ENCODE results near the gene STARD7.
"Not testable (repeated sequence)": the region's sequence is repeated elsewhere in the genome, so short reads cannot be mapped to it uniquely, and the experiment has no call there.

Gene STARD7

DNA sequence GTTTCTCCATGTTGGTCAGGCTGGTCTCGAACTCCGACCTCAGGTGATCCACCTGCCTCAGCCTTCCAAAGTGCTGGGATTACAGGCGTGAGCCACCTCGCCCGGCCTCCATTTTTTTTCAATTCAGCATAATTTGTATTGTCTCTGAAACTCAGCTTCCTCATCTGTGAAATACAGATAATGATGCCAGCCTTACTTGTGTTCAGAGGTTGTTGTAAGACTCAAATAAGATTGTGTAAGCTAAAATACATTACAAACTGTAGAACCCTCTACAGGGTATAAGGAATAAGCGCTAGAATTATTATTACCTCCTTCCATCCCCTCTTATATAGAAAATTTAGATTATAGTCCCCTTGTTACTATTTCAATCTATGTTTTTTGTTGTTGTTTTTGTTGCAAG is 24.8 kb upstream of the STARD7 start:
- no peak for DNase-seq

DNA sequence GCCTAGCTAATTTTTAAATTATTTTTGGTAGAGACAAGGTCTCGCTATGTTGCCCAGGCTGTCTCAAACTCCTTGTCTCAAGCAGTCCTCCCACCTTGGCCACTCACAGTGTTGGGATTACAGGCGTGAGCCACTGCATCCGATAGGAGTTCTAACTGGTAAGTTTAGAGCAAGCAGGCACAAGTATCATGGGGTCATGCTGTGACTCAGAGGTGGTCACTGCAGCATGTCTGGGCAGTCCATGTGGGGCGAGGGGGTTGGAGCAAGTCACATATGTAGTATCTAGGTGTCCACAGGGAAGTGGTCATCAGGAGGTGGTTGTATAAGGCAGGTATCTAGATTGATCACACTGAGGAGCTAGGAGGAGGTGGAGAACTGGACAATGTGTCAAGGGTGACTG is 22.7 kb upstream of the STARD7 start:
- DNase-seq: no peak

DNA sequence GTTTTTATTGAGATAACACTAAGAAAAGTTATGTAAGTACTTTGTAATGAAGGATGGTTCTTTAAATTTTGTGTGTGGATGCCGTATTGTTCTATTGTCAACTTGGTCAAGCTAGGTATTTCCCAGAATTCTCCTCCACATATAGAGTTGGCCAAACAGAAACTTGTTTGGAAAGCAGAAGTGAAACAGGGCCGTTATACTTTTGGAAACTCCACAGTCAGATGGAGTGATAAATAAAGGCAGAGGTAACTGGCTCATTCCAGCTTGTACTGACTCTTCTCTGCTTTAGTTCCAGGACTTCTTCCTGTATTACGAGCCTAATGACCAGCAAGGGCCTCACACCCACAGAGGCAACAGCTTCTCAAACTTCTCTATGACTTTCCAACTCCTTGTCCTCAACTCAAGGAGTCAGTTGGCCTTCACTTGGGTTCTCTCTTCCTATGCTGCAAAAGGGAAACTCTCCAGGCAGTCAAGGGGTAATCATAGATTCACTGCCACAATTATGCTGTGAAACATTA is 16.4 kb upstream of the STARD7 start:
- no peak for DNase-seq

DNA sequence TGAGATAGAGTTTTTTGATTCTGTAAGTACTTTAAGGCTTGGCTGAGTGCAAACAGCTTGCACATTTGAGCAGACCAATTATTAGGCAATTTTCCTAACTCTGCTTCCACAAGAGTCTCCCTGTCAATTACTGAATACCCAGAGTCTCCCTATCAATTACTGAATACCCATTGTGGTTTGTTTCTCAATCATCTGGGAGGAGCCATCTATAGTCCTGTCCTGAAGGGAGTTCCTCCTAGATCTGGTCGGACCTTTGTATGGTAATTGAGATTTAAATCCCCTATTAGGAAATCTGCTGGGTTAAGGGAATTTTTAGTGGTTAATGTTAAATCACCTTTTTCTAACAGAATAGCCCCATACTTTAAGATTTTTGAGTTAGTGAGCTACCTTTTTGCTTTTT is 12.5 kb upstream of the STARD7 start:
- not testable (repeated sequence) for DNase-seq

DNA sequence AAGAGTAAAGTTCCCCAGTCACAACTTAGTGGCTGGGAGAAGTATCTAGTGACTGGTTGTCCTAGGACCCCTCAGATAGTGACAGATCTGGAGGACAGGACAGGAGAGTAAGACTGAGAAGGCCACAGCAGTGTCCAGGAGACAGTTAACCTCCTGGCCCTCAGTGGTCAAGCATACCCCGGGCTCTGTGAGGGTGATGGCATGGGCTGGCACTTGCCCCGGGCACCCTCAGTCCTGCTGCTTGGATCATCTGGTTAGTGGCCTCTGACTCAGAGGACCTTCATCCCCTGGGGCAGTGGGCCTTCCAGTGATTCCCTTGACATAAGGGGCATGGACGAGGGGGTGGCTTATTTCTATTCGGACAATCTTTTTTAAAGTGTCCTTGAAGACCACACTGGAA is 11.3 kb upstream of the STARD7 start:
- not testable (repeated sequence) for DNase-seq

DNA sequence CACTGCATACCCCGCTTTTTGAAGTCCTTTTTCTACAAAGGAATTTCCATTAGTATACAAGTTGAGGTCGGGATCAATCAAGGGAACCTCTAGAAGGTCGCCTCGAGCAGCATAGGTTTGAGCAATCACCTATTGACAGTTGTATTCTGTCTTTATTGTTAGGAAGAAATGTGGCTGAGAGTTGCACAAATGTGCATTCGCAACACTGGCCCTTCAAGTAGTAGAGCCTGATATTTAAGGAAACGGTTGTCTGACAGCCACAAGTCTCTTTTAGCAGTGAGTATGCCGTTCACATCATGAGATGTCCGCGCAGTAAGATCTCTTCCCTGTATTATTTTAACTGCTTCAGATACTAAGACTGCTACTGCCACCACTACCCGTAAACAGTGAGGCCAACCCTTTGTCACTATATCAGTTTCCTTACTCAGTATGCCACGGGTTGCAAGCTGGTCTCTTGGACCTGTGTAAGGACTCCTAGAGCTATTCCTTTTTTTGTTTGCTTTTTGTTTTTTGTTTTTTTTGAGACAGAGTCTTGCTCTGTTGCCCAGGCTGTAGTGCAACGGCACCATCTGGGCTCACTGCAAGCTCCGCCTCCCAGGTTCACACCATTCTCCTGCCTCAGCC is 10.0 kb upstream of the STARD7 start:
- DNase-seq: no peak

DNA sequence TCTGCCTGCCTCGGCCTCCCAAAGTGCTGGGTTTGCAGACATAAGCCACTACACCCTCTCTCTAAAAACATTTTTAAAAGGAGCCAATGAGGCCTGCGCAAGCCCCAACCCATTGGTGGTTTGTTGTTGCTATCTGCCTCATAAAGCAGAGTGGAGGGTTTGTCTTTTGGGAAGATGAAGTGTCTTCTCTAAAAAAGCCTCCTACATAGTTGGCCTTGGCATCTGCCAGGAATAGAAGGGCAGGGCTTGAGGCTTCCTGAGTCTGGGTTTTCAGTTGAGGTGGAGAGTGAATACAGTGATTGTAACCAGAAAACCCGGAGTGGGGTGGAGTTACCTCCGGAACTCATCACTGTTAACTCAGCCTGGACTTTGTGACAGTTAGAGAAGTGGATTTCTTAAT is 5.9 kb upstream of the STARD7 start:
- DNase-seq: no peak

DNA sequence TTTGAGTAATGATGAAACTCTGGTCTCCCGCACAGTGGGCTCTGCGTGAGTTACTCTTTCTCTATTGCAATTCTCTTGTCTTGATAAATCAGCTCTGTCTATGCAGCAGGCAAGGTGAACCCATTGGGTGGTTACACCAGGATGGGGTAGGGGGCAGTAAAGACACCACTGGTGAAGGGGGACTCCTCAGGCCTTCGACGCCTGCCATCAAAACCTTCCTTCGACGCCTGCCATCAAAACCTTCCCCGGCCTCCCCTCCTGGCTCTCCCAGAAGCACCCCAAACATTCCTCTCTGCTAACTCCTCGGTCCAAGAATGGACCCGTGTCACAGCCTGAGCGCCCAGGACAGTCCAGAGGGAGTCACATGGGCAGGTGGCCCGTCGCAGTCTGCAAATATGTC is 4.8 kb upstream of the STARD7 start:
- no peak for DNase-seq

DNA sequence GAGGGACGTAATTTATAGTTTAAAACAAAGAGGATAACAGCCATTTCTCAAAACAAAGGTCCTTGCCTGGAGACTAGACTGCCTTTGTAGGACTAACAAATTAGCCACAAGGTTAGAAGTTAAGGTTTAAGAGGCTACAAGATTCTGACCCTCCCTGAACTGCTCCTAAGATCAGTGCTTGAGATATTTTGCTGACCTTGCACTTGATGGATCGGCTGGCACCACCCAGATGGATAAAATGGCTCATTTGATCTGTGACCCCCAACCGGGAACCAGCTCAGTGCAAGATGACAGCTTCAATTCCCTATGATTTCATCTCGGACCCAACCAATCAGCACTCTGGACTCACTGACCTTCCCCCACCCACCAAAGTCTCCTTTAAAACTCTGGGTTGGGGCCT is 3.7 kb upstream of the STARD7 start:
- DNase-seq: no peak

DNA sequence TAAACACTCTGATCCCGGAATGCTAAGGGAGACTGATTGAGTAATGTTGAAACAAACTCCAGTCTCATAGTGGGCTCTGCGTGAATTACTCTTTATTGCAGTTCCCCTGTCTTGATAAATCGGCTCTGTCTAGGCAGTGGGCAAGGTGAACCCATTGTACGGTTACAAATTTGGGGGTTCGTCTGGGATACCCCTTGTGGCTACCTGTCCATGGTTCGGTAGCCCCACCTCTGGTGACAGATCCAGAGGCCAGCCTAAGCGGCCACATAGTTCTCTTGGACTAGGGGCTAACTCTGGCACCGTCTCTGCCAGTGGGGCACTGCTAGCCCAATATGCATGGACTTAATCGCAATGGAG is 1.1 kb upstream of the STARD7 start:
- DNase-seq: no peak

DNA sequence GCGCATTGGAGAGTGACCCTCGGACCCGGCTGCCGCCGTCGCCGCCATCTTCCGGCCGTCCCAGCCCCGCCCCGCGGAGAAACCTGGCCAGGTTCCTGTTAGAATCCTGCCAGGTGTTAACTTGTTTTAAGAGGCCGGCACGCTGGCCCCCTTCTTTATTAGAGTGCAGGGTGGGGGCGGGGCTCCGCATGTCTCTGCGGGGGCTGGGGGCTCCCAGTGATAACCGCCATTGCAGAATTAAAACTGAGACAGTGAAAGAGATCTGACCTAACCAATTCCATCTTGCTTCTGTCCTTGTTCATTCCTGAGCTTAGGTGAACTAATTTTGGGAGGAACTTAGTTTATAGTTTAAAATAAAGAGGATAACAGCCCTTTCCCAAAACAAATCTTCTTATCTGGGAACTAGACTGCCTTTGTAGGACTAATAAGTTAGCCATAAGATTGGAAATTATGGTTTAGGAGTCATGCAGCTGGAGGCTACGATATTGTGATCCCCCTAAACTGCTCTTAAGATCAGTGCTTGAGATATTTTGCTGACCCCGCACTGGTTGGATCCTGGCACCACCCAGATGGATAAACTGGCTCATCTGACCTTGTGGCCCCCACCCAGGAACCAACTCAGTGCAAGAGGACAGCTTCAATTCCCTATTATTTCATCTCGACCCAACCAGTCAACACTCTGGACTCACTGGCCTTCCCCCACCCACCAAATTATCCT is 543 bp upstream of the STARD7 start:
- no peak for DNase-seq

DNA sequence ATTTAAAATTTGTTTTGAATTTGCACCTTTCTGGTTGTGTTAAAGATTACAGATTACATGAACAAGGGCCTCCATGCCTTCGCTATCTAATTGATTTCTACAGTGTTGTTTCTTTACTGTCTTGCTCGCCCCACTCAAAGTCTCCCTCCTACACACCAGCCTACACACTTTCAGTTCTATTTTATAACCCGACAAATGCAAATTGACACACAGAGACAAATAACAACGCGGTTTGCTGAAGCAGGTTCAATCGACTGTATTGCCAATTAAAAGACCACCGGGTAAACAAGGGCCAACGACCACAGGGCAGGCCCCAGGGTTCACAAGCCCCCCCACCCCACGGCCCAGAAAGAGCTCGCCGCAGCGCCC is 869 bp downstream of the STARD7 start:
- DNase-seq: no peak

DNA sequence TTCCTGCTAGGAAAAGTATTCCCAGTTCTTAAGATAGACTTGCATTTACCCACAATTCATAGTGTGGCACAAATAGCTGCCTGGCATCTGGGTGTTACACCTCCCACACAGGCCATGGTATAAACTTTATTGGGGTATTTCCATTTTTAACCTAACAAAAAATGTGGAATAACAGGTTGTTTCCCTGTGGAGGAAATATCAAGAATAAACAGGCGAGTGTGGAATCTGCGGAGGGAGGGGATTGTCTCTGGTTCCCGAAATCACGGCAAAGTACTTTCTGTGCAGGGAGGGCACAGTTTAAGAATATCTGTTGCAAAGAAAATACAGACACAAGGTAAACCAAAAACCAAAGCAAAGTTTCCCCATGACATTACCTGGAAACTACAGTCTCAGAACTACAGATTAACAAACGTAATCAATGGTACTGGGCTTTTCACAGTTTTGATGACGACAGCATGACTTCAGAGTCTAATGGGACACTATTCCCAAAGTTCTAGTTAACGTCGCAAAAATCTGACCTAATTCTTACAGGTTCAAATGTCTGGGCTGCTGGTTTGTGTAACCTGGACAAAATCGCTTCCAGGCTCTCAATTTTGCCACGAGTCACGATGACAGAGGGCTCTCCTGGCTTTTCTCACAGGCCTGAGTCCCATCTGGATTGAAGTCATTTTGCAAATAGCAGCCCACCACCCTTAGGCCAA is 1.4 kb downstream of the STARD7 start:
- no peak for DNase-seq

DNA sequence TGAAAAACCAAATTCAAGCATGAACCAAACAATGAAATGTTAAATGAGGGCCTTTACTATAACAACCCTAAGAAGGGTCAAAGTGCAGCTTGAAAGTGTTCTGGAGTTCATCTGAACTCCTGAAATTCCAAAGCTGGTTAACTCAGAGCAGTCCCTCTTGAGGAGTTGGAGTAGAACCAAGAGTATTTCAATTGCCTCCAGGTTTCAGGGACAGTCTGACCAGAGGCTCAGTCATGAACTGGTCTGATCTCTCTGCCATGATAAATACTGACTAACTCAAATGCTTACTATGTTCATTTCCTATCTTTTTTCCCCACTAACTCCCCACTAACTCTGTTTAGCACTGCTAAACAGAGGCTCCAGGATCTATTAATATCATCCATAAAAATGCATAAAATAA is 2.7 kb downstream of the STARD7 start:
- DNase-seq: no peak

DNA sequence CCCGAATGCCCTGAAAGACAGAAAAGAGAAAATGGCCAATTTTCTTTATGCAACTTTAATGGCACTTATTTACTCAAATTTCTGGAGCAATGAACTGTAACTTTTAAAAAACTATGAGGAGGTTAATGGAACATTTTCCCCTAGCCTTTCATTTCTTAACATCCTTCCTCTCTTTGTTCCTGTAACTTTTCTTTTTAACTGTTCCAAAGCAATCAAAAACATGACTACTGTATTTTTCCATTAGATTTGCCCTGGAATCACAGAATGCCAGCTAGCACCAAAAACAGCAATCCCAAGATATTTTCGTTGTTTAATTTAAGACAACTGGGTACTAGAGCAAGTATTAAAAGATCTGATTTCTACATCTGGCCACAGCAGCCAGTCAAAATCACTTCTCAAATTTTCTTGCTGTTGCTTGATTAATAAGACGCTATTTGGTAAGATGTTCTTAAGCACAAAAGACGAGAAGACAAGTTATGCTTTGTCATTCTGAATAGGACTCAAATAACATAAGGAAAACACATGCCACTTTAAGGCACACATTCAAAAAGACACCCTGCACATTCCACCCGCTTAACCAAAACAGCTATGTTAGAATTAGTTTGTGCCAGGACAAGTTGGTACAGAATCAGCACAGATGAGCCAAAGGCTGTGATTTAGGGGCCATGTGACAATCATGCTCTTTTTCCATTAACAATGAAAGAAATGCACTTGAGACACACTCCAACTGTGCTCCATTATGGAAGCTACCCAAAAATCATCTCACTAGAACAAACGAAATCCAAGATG is 3.6 kb downstream of the STARD7 start:
- no peak for DNase-seq

DNA sequence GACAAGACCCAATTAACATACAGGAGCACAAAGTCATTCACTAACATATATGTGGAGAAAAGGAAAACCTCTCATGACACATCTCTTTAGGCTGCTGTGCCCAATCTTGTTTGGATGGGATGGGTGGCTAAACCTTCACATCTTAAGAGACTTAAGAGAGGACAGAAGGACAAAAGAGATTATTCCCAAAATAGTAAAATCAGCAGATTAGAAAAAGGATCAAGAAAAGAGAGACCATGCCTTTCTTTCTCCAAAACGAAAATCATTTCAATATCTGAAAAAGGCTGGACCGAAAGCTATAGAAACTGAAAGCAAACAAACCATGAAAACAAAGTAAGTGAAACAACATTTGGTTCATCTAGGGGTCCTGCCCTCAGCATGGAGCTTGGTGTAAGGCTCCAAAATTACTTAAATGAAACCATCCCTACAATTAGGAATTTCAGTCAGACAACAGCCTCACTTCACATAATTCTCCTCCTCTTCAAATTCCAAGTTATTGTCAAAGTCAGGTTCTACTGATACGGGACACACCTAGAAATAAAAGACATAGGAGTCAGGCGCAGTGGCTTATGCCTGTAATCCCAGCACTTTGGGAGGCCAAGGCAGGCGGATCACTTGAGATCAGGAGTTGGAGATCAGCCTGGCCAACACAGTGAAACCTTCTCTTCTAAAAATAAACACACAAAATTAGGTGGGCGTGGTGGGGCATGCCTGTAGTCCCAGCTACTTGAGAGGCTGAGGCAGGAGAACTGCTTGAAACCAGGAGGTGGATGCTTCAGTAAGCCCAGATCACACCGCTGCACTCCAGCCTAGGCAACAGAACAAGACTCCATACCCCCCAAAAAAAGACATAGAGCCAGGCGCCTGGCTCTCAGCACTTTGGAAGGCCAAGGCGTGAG is 5.2 kb downstream of the STARD7 start:
- no peak for DNase-seq

DNA sequence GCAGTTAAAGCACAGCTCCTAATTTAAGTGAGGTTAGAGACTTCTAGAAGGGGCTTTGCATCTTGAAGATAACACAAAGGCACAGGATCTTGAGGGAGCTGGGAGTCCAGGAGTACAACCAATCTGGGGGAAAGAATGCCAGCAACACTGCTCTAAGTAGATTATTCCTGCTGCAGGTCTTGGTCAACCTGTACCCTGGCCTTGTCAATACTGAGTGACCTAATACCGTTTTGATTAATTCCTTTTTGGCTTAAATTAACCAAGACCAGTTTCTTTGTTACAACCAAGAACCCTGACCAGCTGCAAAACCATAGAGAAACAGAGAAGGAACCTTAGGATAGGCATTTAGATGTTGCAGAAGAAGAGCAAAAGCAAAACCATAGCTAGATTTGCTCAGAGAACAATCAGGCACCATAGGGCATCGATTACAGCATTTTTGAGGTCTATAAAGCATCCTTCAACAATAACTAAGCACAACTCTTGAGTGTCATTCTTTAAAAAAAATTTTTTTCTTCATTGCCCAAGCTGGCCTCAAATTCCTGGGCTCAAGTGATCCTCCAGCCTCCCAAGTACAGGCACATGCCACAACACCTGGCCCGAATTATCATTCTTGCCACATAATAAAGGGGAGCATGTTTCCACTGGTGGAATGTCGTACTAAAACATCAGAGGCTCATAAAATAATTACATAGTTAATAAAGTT is 6.3 kb downstream of the STARD7 start:
- DNase-seq: no peak

DNA sequence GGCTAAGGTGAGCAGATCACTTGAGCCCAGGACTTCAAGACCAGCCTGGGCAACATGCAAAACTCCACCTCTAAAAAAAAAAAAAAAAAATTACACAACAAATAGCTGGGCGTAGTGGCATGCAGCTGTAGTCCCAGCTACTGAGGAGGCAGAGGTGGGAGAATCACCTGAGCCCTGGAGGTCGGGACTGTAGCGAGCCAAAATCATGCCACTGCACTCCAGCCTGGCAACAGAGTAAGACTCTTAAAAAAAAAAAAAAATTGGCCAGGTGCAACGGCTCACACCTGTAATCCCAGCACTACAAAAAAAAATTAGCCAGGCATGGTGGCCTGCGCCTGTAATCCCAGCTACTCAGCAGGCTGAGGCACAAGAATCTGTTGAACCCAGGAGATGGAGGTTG is 7.3 kb downstream of the STARD7 start:
- DNase-seq: no peak

DNA sequence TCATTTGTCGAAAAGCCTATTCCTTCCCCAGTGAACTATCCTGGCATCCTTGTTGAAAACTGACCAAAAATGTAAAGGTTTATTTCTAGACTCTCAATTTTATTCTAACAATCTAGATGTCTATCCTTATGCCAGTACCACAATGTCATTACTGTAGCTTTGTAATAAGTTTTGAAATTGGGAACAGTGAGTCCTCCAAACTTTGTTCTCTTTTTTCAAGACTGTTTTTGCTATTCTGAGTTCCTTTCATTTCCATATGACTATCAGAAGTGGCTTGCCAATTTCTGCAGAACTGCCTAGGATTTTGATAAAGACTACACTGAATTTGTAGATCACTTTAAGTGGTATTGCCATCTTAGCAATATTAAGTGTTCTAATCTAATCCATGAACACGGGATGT is 9.7 kb downstream of the STARD7 start:
- no peak for DNase-seq

DNA sequence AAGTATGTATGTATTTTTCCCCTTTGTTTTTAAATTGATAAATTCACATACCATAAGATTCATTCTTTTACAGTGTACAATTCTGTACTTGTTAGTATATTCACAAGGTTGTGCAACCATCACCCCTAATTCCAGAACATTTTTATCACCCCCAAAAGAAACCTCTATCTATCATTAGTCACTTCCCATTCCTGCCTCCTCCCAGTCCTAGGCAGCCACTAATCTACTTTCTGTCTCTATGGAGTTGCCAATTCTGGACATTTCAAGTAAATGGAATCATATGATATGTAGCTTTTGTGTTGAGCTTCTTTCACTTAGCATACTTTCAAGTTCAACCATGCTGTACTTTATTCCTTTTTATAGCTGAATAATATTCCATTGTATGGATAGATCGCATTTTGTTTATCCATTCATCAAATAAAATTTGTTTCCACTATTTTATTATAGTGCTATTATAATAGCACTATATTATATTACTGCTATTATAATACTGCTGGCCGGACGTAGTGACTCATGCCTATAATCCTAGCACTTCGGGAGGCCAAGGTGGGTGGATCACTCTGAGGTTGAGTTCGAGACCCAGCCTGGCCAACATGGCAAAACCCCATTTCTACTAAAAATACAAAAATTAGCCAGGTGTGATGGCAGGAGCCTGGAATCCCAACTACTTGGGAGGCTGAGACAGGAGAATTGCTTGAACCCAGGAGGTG is 10.9 kb downstream of the STARD7 start:
- DNase-seq: no peak

DNA sequence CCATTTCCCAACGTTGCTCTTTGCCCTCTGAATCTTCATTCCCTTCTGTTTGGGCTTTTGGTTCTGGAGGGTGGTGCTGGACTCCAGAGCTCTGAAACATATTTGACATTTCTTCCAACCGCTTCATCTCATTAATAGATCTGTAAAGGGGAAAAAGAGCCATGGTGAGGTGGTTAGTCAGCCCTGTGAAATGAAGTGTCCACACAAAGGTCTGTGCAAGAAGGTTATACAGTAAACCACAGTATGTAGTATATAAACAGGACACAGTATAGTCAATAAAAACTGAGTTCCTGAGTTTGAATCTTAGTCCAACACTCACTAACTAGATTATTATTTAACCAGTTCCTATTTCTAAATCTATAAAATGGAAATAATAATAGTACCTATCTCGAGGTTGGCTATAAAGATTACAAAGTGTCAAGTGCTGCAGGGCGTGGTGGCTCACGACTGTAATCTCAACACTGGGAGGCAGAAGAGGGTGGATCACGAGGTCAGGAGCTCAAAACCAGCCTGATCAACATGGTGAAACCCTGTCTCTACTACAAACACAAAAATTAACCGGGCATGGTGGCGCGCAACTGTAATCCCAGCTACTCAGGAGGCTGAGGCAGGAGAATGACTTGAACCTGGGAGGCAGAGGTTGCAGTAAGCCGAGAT is 13.1 kb downstream of the STARD7 start:
- DNase-seq: no peak

All from NCI-H524 treated with DMSO at 0.1 percent for 48 hours (cell line).